Muscle of leg (tissue), 11 donors: ENCODE measurements around the gene SLC28A3. TPM values are rescaled to one million over a fixed set of nuclear protein-coding genes. Genes with fewer than 3 reads are reported as not detected.
A peak's percentile ranks its signal among the peaks of the same experiment; 100 is the strongest.

Experiments used
- DNase-seq: peaks from one replicate; pipeline ENCODE4 v3.0.0; 2013
- H3K27ac ChIP-seq: one replicate; pipeline ENCODE4 v1.5.1; 2013; ENCODE audit warnings: mild to moderate bottlenecking, low read length, control low read depth
- H3K27me3 ChIP-seq: one replicate; pipeline ENCODE4 v1.6.1; 2013; ENCODE audit warnings: low read length; ENCODE audit not compliant: control insufficient read depth, insufficient read depth
- H3K36me3 ChIP-seq: one replicate; pipeline ENCODE4 v1.6.1; 2013; ENCODE audit warnings: low read length; ENCODE audit not compliant: control insufficient read depth, insufficient read depth
- H3K4me1 ChIP-seq: one replicate; pipeline ENCODE4 v1.6.1; 2013; ENCODE audit warnings: low read length; ENCODE audit not compliant: control insufficient read depth, insufficient read depth
- H3K4me3 ChIP-seq: one replicate; pipeline ENCODE4 v1.5.1; 2013; ENCODE audit warnings: low read length, control low read depth
- H3K9me3 ChIP-seq: replicated peaks from 2 replicates; pipeline ENCODE4 v1.6.1; 2013; ENCODE audit warnings: low read depth, low read length; ENCODE audit not compliant: control insufficient read depth
- WGBS: methylation state at CpG from one replicate; pipeline ENCODE4 v1.1.5; 2013; ENCODE audit warnings: missing lambda C conversion rate; ENCODE audit not compliant: insufficient coverage; 5-methylcytosine and 5-hydroxymethylcytosine counted together
- polyA plus RNA-seq, 8 donors: library from polyadenylated mRNA; unstranded; fragments of 120-200 nt; gene quantifications; one replicate each; pipeline versions ENCODE4 v1.2.1 to v1.2.3, GENCODE V29; 2013; ENCODE audit warnings: inconsistent platforms in 1 of 8, low replicate concordance in 1 of 8; ENCODE audit not compliant: insufficient read length in 8 of 8, insufficient read depth in 1 of 8
- total RNA-seq: library from RNA; stranded (reverse); fragments of 120-200 nt; gene quantifications from one replicate; pipeline ENCODE4 v1.2.4, GENCODE V29; 2013

SLC28A3 gene
- total and polyA plus RNA-seq, 9 donors = 0.02 to 0.29 (median 0.04) TPM; not detected in 3

DNA sequence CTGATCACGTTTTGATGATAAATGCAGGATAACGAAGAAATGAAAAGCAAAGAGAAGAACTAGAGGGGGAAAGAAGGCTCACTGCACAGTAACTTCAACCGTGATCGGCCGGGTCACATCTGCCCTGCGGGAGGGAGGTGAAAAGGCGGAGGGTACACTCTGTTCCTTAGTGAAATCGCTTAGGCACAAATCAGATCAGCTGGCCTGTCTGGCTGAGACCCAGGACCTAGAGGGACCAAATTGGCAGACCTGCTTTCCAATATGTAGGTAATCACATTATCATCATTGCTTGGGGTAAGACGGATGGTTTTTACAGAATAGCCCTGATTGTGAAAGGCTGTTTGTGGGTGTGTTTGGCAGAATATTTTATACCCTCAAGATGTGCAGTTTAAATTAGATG is 82.2 kb downstream of the SLC28A3 start:
- no peaks in the 10 kb centered on the region for H3K4me1 ChIP-seq
- H3K9me3 ChIP-seq = no peaks in the 10 kb centered on the region
- no peak overlapping the region for H3K27ac ChIP-seq
- WGBS = 67% methylated on average over 8 of the region's 9 CpGs
- H3K4me3 ChIP-seq = no peak overlapping the region
- no peaks in the 10 kb centered on the region for H3K27me3 ChIP-seq
- no peak for DNase-seq
- H3K36me3 ChIP-seq = no peaks in the 10 kb centered on the region

DNA sequence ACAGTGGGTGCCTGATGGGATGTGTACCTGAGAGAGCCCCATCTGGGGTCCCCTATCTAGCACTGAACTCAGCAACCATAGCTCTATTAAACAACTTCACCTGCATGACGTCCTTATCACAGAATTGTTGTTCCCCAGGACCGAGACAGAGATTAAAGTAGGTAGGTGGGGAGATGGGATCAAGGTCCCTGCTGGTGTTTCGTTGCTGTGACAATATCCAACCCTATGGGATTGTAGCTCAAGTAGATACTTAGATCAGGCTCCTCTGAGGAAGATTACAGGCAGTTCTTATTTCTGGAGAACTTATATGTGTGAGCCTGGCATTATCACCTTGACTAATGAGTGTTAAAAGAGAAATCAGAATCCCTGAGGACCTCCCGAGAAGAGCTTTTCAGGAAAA is 84.9 kb downstream of the SLC28A3 start:
- H3K27me3 ChIP-seq = no peaks in the 10 kb centered on the region
- no peaks in the 10 kb centered on the region for H3K9me3 ChIP-seq
- DNase-seq = no peak
- no peak overlapping the region for H3K4me3 ChIP-seq
- H3K4me1 ChIP-seq = no peaks in the 10 kb centered on the region
- WGBS = 59% methylated on average over 2 of the region's 4 CpGs
- no peak overlapping the region for H3K27ac ChIP-seq
- no peaks in the 10 kb centered on the region for H3K36me3 ChIP-seq

DNA sequence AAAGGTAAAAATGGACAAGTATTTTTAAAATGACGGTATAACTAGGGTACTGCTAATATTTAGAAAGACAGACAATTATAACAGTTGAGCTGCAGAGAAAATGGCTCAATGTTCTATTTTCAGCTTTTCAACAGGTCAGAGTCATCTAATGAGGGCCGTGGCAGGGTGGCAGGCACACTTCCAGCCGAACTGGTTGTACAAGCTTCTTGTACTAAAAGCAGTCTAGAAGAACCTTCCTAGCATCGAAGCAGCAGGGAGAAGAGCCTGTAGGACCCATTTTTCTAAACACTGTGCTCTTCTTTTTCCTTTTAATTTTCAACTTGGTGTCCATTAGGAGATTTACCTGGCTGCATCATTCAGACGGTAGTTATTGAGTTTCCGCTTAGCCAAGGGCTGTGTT is 85.6 kb downstream of the SLC28A3 start:
- Histone ChIP-seq H3K27me3 (no peaks in the 10 kb centered on the region), H3K27ac (no peak overlapping the region), H3K4me1 (no peaks in the 10 kb centered on the region), H3K4me3 (no peak overlapping the region), H3K9me3 (no peaks in the 10 kb centered on the region), H3K36me3 (no peaks in the 10 kb centered on the region)
- no peak for DNase-seq
- 81% methylated on average over 4 of the region's 6 CpGs for WGBS

DNA sequence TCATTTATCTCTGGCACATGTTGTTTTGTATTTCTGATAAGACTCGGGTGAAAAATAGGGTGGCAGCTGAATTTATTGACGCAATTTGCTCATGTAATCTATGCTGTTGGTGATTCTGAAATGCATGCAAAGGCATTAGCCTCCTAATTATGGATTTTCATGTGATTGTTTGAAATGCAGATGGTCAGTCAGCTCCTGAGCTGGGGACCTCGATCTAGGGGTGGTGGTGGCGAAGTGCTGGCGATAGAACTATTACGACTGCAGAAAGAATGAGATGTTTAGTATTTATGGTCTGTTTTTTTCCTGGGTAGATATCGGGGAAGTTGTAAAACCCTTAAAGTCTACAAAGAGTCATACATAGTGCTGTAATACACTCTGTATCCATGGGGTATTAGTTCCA is 88.6 kb downstream of the SLC28A3 start:
- WGBS = 76% methylated on average over 6 of the region's 7 CpGs
- H3K27me3 ChIP-seq = no peaks in the 10 kb centered on the region
- H3K4me3 ChIP-seq = no peak overlapping the region
- no peak overlapping the region for H3K27ac ChIP-seq
- DNase-seq = no peak
- H3K9me3 ChIP-seq = no peaks in the 10 kb centered on the region
- H3K4me1 ChIP-seq = no peaks in the 10 kb centered on the region
- H3K36me3 ChIP-seq = no peaks in the 10 kb centered on the region

DNA sequence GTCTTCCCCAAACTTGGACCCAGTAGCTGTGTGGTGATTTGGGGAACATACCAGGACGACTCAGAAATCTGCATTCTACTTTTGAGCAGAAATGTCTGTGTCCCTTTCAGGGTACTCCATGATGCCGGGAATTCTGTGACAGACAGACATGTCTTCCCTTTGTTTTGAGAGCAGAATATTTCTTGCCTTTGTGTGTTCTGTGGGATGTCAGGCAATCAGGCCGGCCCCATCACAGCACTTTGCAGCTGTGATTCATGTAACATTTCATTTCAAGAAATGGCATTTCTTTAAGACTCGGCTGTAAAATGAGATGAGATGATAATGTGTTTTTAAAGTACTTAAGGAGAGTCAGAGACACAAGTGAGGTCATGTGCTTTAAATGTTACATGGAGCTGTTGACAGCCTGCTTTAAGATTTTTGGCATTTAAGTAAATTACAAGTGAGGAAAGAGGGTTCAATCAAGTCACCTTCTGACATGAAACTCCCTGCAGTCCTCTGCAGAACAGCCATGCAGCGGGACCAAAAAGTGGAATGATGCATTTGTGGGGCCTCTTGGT is 98.7 kb downstream of the SLC28A3 start:
- Histone ChIP-seq H3K27me3 (no peaks in the 10 kb centered on the region), H3K27ac (no peak overlapping the region), H3K4me3 (no peak overlapping the region), H3K36me3 (no peaks in the 10 kb centered on the region), H3K4me1 (no peaks in the 10 kb centered on the region), H3K9me3 (peaks cover 4% of the 10 kb centered on the region)
- 34% methylated on average over 4 of the region's 5 CpGs for WGBS
- DNase-seq = no peak

DNA sequence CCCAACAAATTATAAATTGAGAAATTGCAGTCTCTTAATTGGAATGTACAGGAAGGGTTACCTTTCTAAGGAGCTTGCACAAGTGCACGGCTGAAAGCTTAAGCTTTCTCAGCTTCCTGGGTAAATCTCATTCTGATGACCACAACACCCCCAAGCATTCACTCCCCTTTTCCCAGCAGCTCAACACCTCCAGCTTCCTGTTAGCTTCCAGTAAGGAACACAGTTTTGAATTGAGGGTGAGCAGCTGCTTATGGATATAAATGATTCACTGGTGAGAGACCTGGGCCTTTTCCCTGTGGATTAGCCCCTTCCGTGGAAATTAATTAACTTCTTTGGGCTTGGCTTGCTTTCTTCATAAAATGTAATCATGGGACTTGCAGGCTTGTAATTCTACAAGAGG is 101.2 kb downstream of the SLC28A3 start:
- Histone ChIP-seq H3K27ac (no peak overlapping the region), H3K9me3 (peaks cover 4% of the 10 kb centered on the region), H3K27me3 (no peaks in the 10 kb centered on the region), H3K4me3 (no peak overlapping the region), H3K36me3 (no peaks in the 10 kb centered on the region), H3K4me1 (no peaks in the 10 kb centered on the region)
- DNase-seq = no peak
- WGBS = 29% methylated on average over 1 of the region's 2 CpGs

DNA sequence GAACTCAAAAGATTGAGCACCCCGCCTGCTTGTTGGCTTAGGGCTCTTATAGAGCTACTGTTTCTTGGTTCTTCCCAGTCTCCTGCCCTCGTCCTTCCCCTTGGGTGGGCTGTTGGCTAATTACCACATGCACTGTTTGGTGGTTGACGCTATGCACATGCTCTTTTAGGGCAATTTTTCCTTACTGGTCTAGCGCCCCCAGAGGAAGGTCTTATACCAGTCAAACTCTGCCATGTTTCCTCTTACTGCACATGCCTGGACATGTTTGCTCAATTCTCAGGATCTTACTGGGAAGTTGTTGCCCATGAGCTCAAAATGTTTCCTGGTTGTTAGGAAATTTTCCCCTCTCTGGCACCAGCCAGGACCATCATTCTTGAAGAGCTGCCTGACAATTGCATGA is 101.9 kb downstream of the SLC28A3 start:
- H3K4me1 ChIP-seq = no peaks in the 10 kb centered on the region
- no peak overlapping the region for H3K4me3 ChIP-seq
- H3K27me3 ChIP-seq = no peaks in the 10 kb centered on the region
- no peaks in the 10 kb centered on the region for H3K36me3 ChIP-seq
- H3K9me3 ChIP-seq = peaks cover 4% of the 10 kb centered on the region
- H3K27ac ChIP-seq = no peak overlapping the region
- 92% methylated on average over 2 of the region's 4 CpGs for WGBS
- DNase-seq = no peak

DNA sequence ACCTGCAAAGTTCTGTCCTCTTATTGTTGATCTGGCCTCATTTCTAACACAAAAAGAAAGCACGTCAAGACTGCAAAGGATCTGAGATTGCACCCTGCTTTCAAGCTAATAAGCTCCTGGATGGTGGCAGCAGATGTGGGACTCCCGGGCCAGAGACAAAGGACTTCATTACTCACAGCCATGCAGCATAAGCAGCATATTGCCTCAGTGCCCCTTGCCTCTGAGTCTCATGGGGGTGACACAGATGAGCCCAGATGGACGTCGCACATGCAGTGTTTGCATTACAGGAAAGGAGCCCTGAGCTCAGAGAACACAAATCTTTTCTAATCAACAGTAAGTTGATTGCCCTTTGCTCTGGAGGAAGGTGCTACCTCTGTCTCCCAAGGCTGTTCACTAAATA is 105.0 kb downstream of the SLC28A3 start:
- H3K27me3 ChIP-seq = no peaks in the 10 kb centered on the region
- 66% methylated on average over 2 of the region's 4 CpGs for WGBS

DNA sequence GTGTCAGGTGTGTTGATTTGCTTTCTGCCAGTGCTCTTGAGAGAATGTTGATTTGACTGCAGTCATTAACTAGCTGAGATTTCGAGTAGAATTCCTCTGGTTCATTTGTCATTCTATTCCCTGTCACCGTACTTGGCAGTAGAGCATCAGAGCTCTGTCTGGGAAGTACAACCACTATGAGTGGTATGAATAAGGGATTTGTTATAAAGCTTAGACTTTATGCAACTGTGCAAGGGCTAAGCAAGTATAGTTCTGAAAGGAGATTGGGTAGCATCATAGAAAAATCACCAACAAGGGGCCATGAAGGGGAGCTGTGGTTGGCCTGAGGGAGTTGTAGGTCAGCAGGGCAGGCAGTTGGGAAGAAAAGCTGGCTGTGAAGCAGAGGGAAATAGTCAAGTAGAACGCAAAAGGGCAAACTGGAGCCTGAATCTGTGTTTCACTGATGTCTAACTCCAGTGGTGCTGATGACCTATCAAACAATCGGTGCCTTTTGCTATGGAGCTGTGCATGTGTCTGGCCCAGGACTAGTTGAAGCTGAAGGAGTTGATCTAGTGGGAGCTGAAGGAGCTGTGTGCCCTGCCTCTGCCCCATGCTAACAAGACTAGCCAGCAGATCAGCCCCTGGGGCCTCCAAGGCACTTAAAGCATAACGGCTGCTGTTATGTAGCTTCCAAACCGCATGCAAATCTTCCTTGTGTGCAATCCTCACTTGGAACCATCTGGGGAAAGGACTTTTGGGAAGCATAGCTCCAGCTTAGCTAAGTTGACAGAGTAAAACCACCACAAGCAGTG is 110.0 kb downstream of the SLC28A3 start:
- 34% methylated on average over 5 of the region's 6 CpGs for WGBS
- Histone ChIP-seq H3K4me1 (peaks cover 13% of the 10 kb centered on the region), H3K9me3 (no peaks in the 10 kb centered on the region), H3K27me3 (no peaks in the 10 kb centered on the region), H3K4me3 (no peak overlapping the region), H3K36me3 (no peaks in the 10 kb centered on the region), H3K27ac (peak overlapping the region; percentile 44)
- DNase-seq = no peak

More for the DNA sequence above, 105.0 kb downstream of the SLC28A3 start:
- DNase-seq = no peak
- Histone ChIP-seq H3K9me3 (peaks cover 4% of the 10 kb centered on the region), H3K27ac (no peak overlapping the region), H3K36me3 (no peaks in the 10 kb centered on the region), H3K4me1 (peaks cover 6% of the 10 kb centered on the region), H3K4me3 (no peak overlapping the region)

DNA sequence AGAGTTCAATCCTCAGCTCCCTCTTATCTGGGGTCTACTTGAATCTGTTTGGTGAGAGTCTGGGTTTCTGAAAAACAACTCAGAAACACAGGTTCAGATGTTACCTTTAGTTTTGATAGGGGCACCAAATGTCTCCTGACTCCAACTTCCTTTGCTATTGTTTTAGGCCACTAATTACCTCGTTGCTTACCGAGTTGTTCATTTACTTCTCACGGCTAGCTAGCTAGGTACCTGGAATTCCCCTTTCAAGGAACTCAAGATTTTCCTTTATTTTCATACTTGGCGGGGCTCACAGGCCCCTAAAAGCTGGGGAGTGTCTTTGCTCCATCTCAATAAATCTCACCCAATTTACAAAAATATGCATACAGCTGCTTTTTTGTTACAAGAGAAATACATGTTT is 111.4 kb downstream of the SLC28A3 start:
- Histone ChIP-seq H3K4me1 (peaks cover 13% of the 10 kb centered on the region), H3K4me3 (no peak overlapping the region), H3K27ac (no peak overlapping the region), H3K36me3 (no peaks in the 10 kb centered on the region), H3K27me3 (no peaks in the 10 kb centered on the region), H3K9me3 (no peaks in the 10 kb centered on the region)
- DNase-seq = no peak
- WGBS = 80% methylated on average over 3 of the region's 4 CpGs
